ENCODE data around the gene BTG1.

BTG1 gene

GRCh38 chr12:92143258-92143657 lies 2.4 kb downstream of the BTG1 start:
- H3K4me1 ChIP-seq (ENCODE audit: insufficient read depth, low read length, severe bottlenecking): peaks cover 57% of the 10 kb centered on the region
- no peaks in the 10 kb centered on the region for H3K27me3 ChIP-seq (ENCODE audit: insufficient read depth, low read length)
- peaks cover 84% of the 10 kb centered on the region for H3K79me2 ChIP-seq (ENCODE audit: insufficient read depth, low read length)
- peaks cover 64% of the 10 kb centered on the region for H3K36me3 ChIP-seq (ENCODE audit: insufficient read depth, low read length)
- no peaks in the 10 kb centered on the region for H4K20me1 ChIP-seq (ENCODE audit: insufficient read depth, low read length)
- H3K9me3 ChIP-seq (ENCODE audit: low read length): no peaks in the 10 kb centered on the region
- H3K9me2 ChIP-seq (ENCODE audit: low read depth, low read length): no peaks in the 10 kb centered on the region
- H3K27ac ChIP-seq (ENCODE audit: low read depth, low read length, poor library complexity, severe bottlenecking): peak overlapping the region; percentile 83
- TF ChIP-seq CTCF (IDR thresholded peaks at IDR 0.05; ENCODE audit: low read length): no peak
- no peak for TF ChIP-seq EZH2 (IDR thresholded peaks at IDR 0.05; ENCODE audit: borderline replicate concordance, low read length)
- H2AFZ ChIP-seq (ENCODE audit: low read length): no peak overlapping the region
- H3K4me2 ChIP-seq (ENCODE audit: low read length): peak overlapping the region; percentile 97
- H3K4me3 ChIP-seq (ENCODE audit: low read depth, low read length, poor library complexity, severe bottlenecking): peak overlapping the region; percentile 90
- H3F3A ChIP-seq (ENCODE audit: insufficient read depth, low read length): no peaks in the 10 kb centered on the region; the same call in 1 of the 2 replicates
- H3K9ac ChIP-seq (ENCODE audit: low read length): peak overlapping the region; percentile 77

GRCh38 chr12:92142251-92142926 lies 3.3 kb downstream of the BTG1 start:
- peak overlapping the region; percentile 90 for H3K4me3 ChIP-seq (ENCODE audit: low read depth, low read length, poor library complexity, severe bottlenecking)
- H3K79me2 ChIP-seq (ENCODE audit: insufficient read depth, low read length): peaks cover 91% of the 10 kb centered on the region
- H3K27ac ChIP-seq (ENCODE audit: low read depth, low read length, poor library complexity, severe bottlenecking): peak overlapping the region; percentile 83
- H3K4me1 ChIP-seq (ENCODE audit: insufficient read depth, low read length, severe bottlenecking): peaks cover 57% of the 10 kb centered on the region
- peaks cover 69% of the 10 kb centered on the region for H3K36me3 ChIP-seq (ENCODE audit: insufficient read depth, low read length)
- H3K27me3 ChIP-seq (ENCODE audit: insufficient read depth, low read length): no peaks in the 10 kb centered on the region
- no peaks in the 10 kb centered on the region; the same call in 1 of the 2 replicates for H3F3A ChIP-seq (ENCODE audit: insufficient read depth, low read length)
- H3K4me2 ChIP-seq (ENCODE audit: low read length): peak overlapping the region; percentile 97
- H3K9me3 ChIP-seq (ENCODE audit: low read length): no peaks in the 10 kb centered on the region
- no peak overlapping the region for H2AFZ ChIP-seq (ENCODE audit: low read length)
- TF ChIP-seq CTCF (IDR thresholded peaks at IDR 0.05; ENCODE audit: low read length) (no peak), EZH2 (IDR thresholded peaks at IDR 0.05; ENCODE audit: borderline replicate concordance, low read length) (no peak)
- peak overlapping the region; percentile 77 for H3K9ac ChIP-seq (ENCODE audit: low read length)
- H3K9me2 ChIP-seq (ENCODE audit: low read depth, low read length): no peaks in the 10 kb centered on the region
- no peaks in the 10 kb centered on the region for H4K20me1 ChIP-seq (ENCODE audit: insufficient read depth, low read length)

- TF ChIP-seq CTCF (IDR thresholded peaks at IDR 0.05; ENCODE audit: low read length): no peak
- TF ChIP-seq EZH2 (IDR thresholded peaks at IDR 0.05; ENCODE audit: borderline replicate concordance, low read length): no peak
- no peaks in the 10 kb centered on the region for H3K27me3 ChIP-seq (ENCODE audit: insufficient read depth, low read length)
- no peaks in the 10 kb centered on the region for H3K9me3 ChIP-seq (ENCODE audit: low read length)
- H2AFZ ChIP-seq (ENCODE audit: low read length): no peak overlapping the region
- H3K36me3 ChIP-seq (ENCODE audit: insufficient read depth, low read length): peaks cover 75% of the 10 kb centered on the region
- H3K27ac ChIP-seq (ENCODE audit: low read depth, low read length, poor library complexity, severe bottlenecking): peak overlapping the region; percentile 83
- H3K9me2 ChIP-seq (ENCODE audit: low read depth, low read length): no peaks in the 10 kb centered on the region
- H3F3A ChIP-seq (ENCODE audit: insufficient read depth, low read length): no peaks in the 10 kb centered on the region; the same call in 1 of the 2 replicates
- H3K4me1 ChIP-seq (ENCODE audit: insufficient read depth, low read length, severe bottlenecking): peaks cover 60% of the 10 kb centered on the region
- H3K4me2 ChIP-seq (ENCODE audit: low read length): peak overlapping the region; percentile 97
- peak overlapping the region; percentile 77 for H3K9ac ChIP-seq (ENCODE audit: low read length)
- no peaks in the 10 kb centered on the region for H4K20me1 ChIP-seq (ENCODE audit: insufficient read depth, low read length)
- peaks cover 91% of the 10 kb centered on the region for H3K79me2 ChIP-seq (ENCODE audit: insufficient read depth, low read length)
- H3K4me3 ChIP-seq (ENCODE audit: low read depth, low read length, poor library complexity, severe bottlenecking): peak overlapping the region; percentile 90
Observed at GRCh38 chr12:92141591-92142121, 4.0 kb downstream of the BTG1 start.
